GM18502 (cell line): ENCODE measurements around the gene SEC23A.
"Not testable (repeated sequence)": the region's sequence is repeated elsewhere in the genome, so short reads cannot be mapped to it uniquely, and the experiment has no call there.

Experiments
- ATAC-seq: cut with Tn5 transposase; IDR thresholded peaks from one replicate; pipeline ENCODE4 v1.9.1; 2021; ENCODE audit warnings: mild to moderate bottlenecking; ENCODE audit not compliant: unreplicated experiment, poor library complexity

SEC23A gene

DNA sequence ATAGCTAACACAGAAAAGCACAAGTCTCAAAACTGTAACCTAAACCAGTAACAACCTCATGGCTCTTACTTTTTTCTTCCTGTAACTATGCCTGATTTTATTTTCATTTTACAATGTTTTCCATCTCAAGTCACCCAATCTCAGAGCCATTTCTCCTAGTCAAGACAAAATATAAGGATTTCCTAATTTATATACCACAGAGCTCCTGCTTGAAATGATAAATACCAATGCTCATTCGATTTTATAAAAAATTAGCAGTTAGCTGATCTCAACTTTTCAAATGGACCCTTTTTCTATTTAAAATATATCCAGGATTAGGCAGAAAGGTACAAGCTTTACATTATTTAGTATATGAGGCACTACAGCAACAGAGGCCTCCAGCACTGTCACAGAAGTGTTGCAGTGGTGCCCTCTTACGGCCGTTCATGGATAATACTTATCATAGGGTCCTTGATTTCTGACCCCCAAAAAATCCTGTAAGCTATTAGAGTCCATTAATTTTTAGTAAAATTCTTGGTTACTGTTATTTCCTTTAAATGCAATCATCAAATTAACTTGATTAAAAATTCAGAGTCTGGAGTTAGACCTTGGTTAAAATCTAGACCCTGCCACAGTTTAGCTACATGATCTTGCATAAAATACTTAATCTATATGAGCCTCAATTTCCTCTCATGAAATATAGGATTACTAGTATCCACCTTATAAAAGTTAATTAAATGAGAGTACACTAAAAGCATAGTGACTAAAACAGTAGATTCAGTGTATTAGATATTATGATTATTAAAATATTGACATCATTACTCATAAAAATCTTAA, 68.3 kb downstream of the SEC23A start:
- ATAC-seq: no peak

DNA sequence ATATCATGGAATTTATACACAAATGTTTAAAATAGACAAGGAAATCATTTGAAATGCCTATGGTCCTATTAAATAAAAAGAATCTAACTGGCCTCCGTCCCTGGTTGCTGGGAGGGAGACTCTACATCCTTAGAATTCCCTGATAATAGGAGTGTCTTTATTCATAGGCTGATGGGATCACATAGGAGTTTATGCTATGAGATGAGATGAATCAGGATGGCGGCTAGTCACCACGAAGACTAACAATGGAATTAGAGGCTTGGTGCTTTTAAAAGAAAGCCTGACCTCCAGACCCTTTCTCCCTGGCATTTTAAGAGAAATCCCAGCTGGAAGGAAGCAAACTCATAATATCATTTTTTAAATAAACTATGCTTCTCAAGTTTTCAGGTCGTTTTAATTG, 69.7 kb downstream of the SEC23A start:
- ATAC-seq: no peak

DNA sequence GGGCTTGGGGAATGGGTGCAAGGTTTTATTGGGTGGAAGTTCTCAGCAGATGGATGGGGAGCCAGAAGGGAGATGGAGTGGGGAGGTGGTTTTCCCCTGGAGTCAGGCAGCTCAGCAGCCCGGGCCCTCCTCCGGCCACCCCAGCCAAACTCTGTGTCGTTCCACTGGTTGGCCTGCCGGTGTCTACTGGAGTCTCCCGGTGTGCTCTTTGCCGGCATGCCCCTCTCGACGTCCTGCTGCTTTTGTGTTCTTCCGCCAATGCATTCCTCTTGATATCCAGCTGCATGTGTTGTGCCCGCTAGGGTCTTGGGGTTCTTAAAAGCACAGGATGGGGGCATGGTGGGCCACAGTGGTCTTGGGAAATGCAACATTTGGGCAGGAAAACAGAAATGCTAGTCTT, 72.8 kb downstream of the SEC23A start:
- no peak for ATAC-seq

DNA sequence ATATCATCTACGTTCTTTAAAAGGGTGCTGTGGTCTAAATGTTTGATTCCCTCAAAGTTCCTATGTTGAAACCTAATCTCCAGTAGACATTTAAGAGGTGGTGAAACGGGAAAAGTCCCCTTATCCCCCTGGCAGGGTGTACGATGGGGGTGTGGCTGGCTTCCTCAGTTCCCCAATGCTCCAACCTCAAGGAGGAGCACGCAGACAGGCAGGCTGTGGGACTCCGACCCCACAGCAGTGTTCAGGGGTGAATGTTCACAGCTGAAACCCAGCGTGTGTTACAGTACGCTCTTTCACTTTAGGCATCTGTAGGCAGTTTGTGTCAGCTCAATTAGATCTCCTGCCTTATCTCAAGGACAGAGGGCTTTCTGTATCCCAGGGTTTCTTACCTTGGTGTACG, 73.2 kb downstream of the SEC23A start:
- no peak for ATAC-seq

DNA sequence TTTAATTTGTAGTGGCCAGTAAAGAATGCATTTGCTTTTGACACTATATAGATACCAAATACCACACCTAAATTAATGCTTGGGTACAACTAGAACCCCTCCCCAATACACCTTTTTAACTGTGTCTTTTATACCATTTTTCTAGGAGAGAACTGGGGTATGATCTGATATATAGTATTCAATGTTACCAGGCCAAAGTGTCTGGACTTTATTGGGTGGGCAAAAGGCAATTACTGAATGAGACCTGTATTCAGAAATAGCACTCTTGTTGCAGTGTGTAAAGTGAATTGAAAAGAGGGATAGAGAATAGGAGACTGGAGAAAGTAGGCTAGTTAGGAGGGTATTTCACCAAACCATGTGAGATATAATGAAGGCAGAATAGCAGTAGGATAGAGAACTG, 74.4 kb downstream of the SEC23A start:
- no peak for ATAC-seq

DNA sequence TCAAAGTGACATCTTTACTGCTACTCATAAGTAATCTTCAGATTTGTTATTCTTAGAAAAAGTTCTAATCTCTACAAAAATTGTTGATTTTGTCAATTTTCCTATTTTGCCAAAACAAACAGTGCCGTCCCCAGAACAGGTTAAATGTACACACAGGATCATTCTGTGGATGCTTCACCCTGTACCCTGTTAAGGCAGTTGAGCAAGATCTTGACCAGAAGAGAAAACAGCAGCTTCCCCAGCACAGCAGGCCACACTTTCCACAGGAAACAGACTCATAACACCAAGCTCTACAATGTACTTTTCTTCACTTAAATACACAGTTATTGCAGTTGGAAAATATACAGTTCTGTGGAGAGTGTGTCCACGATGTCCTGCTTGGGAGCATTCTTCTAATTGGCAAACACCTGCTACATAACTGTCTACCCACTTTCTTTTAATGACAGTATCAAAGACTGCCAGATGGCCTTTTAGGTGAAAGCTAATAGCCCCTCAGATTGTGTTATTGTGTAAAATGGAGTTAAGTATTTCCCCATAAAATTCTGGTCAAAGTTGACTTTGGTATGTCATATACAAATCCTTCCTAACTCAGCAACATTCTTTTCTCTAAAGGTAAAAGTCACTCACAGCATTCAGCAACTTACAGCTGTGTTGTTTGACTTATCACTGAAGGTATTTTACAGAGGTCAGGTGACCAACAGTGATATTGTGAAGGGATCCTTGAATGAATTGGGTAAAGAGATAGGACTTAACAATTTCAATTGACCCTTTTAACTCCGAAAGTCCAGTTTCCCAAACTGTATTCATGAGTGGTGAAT, 77.0 kb downstream of the SEC23A start:
- ATAC-seq: no peak

DNA sequence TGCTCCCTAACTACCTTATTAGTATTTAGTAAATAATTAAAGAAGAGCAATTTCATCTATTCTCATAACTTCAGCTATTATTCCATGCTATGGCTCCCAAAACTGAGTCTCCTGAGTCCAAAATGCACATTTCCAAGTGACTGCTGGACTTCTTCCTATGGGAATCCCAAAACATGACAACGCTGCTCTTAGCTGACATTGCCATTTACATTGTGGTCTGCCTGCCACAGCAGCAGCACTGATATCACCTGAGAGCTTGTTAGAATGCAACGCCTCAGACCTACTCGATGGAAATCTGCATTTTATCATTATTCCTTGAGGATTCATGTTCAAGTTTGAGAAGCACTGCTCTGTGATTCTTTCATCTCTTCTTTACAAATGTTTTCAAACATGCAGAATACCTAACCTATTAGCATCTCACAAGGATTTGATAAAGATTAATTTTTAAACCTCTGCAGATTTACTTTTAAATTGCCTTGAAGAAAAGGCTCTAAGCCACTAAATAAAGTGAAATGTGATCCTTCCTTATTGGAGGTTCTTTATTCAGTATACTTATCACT, 77.7 kb downstream of the SEC23A start:
- ATAC-seq: no peak

DNA sequence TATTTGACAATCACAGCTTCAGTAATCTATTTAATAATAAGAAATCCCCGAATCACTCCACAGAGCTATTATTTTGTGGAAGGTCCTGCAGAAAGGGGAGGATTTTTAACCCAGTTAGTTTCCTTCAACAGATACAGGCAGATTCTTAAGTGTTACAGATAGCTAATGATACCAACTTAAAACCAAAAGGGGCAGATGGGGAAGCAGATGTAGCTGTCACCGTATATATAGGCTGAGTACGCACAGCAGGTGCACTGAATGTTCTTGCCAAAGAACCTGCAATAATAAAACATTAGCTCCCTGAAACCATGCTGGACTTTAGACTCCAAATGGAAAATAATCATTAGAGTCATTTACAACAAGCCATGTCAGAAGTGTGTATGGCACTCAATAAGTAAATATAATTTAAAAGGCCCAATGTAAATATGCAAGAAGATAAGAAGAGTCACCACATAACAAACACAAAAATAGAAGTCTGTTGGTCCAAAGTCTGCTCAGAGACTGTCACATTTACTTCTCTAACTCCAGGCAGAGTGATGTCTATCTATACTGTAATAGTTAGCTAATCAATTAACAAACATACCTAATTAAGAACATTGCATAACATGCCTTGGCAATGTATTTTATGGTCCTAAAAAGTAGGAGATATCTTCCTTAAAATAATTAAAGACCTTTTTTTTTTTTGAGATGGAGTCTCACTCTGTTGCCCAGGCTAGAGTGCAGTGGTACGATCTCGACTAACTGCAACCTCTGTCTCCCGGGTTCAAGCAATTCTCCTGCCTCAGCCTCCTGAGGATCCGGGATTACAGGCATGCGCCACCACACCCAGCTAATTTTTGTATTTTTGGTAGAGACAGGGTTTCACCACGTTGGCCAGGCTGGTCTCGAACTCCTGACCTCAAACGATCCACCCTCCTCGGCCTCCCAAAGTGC, 78.8 kb downstream of the SEC23A start:
- ATAC-seq: no peak

DNA sequence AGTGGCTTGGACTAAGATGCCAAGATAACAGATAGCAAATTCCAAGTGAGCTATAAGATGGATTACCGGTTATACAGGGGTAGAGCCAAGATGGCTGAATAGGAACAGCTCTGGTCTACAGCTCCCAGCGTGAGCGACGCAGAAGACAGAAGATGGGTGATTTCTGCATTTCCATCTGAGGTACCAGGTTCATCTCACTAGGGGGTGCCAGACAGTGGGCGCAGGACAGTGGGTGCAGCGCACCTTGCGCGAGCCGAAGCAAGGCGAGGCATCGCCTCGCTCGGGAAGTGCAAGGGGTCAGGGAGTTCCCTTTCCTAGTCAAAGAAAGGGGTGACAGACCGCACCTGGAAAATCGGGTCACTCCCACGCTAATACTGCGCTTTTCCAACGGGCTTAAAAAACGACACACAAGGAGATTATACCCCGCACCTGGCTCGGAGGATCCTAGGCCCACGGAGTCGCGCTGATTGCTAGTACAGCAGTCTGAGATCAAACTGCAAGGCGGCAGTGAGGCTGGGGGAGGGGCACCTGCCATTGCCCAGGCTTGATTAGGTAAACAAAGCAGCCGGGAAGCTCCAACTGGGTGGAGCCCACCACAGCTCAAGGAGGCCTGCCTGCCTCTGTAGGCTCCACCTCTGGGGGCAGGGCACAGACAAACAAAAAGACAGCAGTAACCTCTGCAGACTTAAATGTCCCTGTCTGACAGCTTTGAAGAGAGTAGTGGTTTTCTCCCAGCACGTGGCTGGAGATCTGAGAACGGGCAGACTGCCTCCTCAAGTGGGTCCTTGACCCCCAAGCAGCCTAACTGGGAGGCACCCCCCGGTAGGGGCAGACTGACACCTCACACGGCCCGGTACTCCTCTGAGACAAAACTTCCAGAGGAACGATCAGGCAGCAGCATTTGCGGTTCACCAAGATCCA, 85.7 kb downstream of the SEC23A start:
- not testable (repeated sequence) for ATAC-seq

DNA sequence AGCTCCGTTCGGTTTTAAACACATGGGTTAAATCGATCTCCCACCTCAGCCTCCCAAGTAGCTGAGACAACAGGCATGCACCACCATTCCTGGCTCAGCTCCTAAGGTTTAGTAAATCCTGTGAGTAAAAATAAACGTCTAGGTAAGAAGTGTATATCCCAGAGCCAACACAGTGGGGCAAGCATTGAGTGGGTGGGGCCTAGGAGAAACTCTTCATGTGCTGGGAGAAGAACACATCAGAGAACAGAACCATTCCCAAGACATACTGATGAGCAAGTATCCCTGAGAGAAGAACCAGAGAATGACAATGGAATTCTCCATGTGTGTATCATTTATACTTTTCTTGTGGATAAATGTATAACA, 86.3 kb downstream of the SEC23A start:
- ATAC-seq: no peak

DNA sequence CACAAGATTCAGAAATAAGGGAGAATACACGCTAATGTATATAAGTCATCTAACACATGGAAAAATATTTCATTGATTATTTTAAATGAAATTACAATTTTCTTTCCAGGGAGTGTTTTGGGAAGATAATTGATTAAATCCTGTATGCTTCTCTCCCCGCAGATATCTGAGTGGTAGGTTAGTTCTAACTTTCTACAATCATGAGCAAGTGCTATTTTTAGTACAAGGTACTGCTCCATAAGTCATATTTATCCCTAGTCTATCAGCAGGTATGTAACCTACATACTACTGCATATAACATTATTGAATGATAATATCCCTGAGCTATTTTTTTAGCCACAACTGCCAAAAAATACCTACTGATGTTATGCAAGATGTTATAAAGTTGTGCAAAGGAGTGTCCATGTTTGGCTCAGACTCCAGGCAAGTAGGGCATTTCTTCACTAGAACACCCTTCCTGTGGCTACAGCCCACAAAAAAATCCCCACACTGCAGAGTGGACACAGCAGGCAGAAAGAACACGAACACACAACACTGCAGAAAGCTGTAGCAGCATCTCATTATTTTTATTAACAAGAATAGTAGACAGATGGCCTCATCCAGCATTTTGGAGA, 87.0 kb downstream of the SEC23A start:
- no peak for ATAC-seq

DNA sequence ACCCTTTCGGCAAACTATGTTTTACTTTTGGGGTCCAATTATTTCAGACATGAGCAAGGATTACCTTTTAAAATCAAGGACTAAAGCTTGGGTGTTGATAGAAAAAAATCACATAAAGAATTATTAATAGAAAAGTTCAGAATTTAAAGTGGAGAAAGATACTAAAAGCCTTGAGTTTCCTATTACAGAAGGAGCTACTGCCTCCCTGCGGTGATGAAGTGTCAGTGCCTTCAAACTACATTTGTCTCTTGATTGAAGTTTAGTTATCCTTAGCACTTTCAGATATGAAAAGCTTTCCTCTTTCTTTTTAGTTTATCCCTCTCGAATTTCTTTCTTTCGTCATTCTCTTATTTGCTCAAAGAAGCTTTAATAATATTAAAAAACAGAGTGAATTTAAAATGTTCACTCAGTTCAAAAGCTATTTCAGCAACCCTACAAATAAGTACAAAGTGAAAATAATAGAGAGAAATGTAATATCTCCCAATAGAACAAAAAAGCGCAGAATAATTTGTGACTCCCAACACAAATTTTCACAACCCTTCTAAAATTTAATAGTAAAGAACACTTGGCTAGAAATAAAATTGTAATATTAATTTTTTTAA, 87.6 kb downstream of the SEC23A start:
- ATAC-seq: peak; percentile 93

DNA sequence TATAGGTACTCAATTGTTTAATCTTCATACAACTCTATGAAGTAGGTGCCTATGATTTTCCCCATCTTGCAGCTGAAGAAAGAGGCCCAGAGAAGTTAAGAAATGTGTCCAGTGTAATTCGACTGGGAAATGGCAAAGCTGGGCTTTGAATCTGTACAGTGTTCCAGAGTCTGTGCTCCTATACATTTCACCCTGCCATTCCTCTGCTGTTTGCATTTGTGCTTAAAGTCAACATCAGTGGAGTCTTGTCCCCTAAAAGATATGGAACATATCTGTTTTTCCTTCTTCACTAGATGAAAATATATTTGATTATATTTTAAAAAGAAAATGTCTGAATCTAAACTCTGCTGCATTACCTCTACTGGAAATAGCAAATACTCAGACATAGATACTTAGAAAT, 88.6 kb downstream of the SEC23A start:
- no peak for ATAC-seq

DNA sequence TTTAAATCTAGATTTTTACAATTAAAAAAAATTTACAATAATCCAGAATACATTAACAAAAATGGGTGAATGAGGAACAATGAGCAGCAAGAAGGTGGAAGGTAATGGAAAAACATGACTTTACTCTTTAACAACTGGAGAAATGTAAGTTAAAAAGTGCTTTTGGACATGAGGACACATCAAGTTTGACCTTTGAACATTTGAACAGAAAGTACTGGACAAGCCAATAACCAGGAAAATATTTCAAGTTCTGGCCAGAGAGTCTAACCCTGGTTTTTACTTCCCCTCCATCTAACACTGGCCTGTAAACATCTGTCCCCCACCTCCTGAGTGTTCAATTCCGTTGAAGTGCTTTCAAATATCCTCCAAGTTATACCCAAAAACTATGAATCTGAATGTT, 94.1 kb downstream of the SEC23A start:
- ATAC-seq: not testable (repeated sequence)

DNA sequence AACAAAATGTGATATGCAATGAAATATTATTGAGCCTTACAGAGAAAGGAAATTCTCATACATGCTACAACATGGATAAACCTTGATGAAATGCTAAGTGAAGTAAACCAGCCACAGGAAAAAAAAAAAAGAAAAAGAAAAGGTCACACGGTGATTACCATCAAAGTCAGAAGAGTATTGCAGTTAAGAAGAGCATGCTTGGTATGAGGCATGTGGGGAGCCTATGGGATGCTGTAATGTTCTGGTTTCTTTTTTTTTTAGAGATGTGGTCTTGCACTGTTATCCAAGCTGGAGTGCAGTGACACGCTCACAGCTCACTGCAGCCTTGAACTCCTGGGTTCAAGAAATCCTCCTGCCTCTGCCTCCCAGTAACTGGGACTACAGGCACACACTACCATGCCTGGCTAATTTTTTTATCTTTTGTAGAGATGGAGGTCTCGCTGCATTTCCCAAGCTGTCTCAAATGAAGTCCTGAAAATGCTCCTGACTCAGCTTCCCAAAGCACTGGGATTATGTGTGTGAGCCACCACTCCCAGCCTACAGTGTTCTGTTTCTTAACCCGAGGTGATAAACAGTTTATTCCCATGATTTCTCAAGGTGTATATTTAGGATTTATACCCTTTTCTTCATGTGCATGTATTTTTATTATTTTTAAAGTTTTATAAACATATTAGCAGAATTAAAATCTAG, 96.2 kb downstream of the SEC23A start:
- ATAC-seq: no peak

DNA sequence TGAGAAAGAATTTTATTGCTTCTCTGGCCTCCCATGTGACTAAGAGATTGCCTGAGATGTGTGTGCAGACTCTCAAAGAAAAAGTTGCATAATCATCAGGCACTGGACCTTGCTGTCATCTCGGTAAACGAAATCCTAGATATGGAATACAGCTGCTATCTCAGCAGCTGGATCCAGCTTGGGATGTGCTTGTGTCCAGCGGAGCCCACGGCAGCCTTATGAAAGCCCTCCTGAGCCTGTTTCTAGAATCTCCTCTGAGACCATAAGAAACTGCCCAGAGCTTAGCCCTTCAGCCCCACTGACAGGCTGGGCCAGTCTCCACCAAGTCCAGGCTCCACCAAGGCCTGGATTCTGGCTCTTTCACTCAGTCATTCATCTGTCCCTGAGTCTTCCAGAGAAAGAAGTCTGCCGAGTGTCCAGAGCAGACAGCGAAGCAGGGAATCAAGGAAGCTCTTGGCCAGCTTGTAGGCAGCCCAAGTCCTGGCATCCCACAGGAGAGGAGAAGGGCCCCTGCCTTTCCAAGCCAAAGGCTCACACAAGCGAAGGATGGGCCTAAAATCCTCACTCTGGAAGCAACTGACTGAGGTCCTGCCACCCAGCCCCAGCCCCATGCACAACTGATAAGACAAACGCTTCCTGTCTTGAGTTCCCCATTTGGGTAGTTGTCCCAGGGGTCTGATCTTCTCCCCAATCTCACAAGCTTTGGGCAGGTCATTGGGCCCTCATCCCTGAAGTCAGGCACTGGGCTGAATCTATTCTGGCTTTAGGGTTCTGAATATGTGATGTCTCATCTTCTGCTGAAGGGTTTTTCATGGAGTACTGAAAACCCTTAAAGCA, 97.8 kb downstream of the SEC23A start:
- no peak for ATAC-seq

DNA sequence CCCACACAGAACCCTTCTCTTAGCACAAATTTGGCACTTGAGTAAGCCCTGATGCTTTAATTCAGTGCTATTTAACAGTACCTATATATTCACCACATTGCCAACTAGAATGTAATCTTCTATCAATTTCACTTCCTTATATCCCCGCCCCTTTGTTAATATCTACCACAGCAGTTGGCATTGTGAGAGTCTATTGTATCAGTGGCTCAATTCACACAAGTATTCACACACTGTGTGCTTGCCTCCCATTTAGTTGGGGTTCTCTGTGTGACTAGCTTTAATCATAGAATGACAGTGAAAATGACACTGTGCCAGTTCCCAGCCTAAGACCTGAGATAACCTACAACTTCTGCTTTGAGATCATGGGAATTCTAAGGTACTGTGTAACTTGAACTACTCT, 103.1 kb downstream of the SEC23A start:
- ATAC-seq: no peak
